ENCODE measurements around the gene AGBL4.

AGBL4 gene

DNA sequence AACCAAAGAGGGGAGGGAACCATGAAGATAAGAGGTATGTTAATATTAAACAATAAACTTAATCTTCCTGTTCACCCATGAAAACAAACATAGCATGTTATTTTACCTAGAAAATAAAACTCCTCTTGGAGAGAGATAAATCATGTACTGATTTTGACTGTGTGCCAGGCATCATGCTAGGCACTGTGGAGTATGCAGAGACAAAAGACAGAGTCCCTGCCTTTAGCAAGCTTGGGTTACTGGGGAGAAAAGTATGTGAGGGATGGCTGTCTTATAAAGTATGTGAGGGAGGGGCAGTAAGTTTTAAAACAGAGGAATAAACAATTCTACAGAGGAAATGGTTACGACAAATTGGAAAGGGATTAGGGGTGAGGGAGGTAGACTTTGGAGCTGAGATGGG is 1117.6 kb downstream of the AGBL4 start:
- no peak overlapping the region for H3K9ac ChIP-seq (ENCODE audit: low read length)
- H2AFZ ChIP-seq (ENCODE audit: low read length) = no peak overlapping the region
- H3K4me2 ChIP-seq (ENCODE audit: low read length) = no peak overlapping the region
- no peaks in the 10 kb centered on the region for H3K4me1 ChIP-seq (ENCODE audit: insufficient read depth, low read length, severe bottlenecking)
- H3K9me3 ChIP-seq (ENCODE audit: low read length) = no peaks in the 10 kb centered on the region
- H3K79me2 ChIP-seq (ENCODE audit: insufficient read depth, low read length) = no peaks in the 10 kb centered on the region
- no peaks in the 10 kb centered on the region for H3K9me2 ChIP-seq (ENCODE audit: low read depth, low read length)
- no peak overlapping the region for H3K4me3 ChIP-seq (ENCODE audit: low read depth, low read length, poor library complexity, severe bottlenecking)
- H3K27me3 ChIP-seq (ENCODE audit: insufficient read depth, low read length) = no peaks in the 10 kb centered on the region
- H3K27ac ChIP-seq (ENCODE audit: low read depth, low read length, poor library complexity, severe bottlenecking) = no peak overlapping the region
- no peaks in the 10 kb centered on the region for H3K36me3 ChIP-seq (ENCODE audit: insufficient read depth, low read length)
- no peaks in the 10 kb centered on the region for H3F3A ChIP-seq (ENCODE audit: insufficient read depth, low read length)
- H4K20me1 ChIP-seq (ENCODE audit: insufficient read depth, low read length) = no peaks in the 10 kb centered on the region
- TF ChIP-seq EZH2 (IDR thresholded peaks at IDR 0.05; ENCODE audit: borderline replicate concordance, low read length) = no peak
- TF ChIP-seq, protein P1, sequence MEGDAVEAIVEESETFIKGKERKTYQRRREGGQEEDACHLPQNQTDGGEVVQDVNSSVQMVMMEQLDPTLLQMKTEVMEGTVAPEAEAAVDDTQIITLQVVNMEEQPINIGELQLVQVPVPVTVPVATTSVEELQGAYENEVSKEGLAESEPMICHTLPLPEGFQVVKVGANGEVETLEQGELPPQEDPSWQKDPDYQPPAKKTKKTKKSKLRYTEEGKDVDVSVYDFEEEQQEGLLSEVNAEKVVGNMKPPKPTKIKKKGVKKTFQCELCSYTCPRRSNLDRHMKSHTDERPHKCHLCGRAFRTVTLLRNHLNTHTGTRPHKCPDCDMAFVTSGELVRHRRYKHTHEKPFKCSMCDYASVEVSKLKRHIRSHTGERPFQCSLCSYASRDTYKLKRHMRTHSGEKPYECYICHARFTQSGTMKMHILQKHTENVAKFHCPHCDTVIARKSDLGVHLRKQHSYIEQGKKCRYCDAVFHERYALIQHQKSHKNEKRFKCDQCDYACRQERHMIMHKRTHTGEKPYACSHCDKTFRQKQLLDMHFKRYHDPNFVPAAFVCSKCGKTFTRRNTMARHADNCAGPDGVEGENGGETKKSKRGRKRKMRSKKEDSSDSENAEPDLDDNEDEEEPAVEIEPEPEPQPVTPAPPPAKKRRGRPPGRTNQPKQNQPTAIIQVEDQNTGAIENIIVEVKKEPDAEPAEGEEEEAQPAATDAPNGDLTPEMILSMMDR (IDR thresholded peaks at IDR 0.05; ENCODE audit: low read length) = no peak

DNA sequence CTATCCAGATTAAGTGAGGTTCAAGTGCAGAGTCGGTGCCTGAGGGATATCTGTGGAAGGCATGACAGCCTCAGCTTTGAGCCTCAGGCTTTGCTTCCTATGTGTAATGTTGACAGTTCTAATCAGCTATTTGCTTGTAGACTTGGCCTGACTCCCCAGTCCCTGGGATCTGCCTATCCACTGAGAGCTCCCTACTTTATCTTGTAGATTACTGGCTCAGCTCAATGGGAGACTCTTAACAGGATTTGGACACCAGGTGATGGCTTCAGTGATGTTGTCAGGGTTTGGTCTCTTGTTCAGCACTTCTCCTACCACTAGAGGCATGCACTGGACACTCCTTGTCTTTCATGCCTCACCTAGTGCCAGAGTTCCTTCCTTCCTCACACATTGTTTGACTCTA is 1120.5 kb downstream of the AGBL4 start:
- no peak overlapping the region for H3K27ac ChIP-seq (ENCODE audit: low read depth, low read length, poor library complexity, severe bottlenecking)
- no peaks in the 10 kb centered on the region for H3K79me2 ChIP-seq (ENCODE audit: insufficient read depth, low read length)
- no peak for TF ChIP-seq EZH2 (IDR thresholded peaks at IDR 0.05; ENCODE audit: borderline replicate concordance, low read length)
- TF ChIP-seq, protein P1 (IDR thresholded peaks at IDR 0.05; ENCODE audit: low read length) = no peak
- H3K27me3 ChIP-seq (ENCODE audit: insufficient read depth, low read length) = no peaks in the 10 kb centered on the region
- no peaks in the 10 kb centered on the region for H3K9me3 ChIP-seq (ENCODE audit: low read length)
- no peak overlapping the region for H3K4me3 ChIP-seq (ENCODE audit: low read depth, low read length, poor library complexity, severe bottlenecking)
- H3K9ac ChIP-seq (ENCODE audit: low read length) = no peak overlapping the region
- H3F3A ChIP-seq (ENCODE audit: insufficient read depth, low read length) = no peaks in the 10 kb centered on the region
- no peaks in the 10 kb centered on the region for H3K4me1 ChIP-seq (ENCODE audit: insufficient read depth, low read length, severe bottlenecking)
- no peaks in the 10 kb centered on the region for H4K20me1 ChIP-seq (ENCODE audit: insufficient read depth, low read length)
- no peaks in the 10 kb centered on the region for H3K36me3 ChIP-seq (ENCODE audit: insufficient read depth, low read length)
- no peaks in the 10 kb centered on the region; the same call in 1 of the 2 replicates for H3K9me2 ChIP-seq (ENCODE audit: low read depth, low read length)
- H3K4me2 ChIP-seq (ENCODE audit: low read length) = no peak overlapping the region
- no peak overlapping the region for H2AFZ ChIP-seq (ENCODE audit: low read length)

DNA sequence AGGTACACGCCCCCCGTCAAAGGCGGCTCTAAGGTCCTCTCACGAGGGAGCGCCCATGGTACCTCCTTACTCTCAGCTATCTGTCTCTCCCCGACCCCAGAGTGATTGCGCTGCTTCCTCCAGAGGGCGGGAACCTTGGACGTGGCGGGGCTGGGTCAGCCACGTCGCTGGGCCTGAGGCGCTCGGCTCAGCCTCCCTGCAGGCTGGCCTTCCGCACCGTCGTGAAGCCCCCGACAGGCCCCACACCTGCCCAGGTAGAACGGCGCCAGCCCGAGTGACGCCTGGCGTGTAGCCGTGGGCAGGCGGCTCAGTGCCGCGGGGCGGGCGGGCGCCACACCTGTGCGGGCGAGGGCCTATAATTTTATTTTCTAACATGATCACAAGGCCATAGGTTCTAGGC is 1124.9 kb downstream of the AGBL4 start:
- Histone ChIP-seq H3K9me3 (ENCODE audit: low read length) (no peaks in the 10 kb centered on the region), H4K20me1 (ENCODE audit: insufficient read depth, low read length) (no peaks in the 10 kb centered on the region), H3K4me2 (ENCODE audit: low read length) (no peak overlapping the region), H3K4me3 (ENCODE audit: low read depth, low read length, poor library complexity, severe bottlenecking) (no peak overlapping the region), H3K36me3 (ENCODE audit: insufficient read depth, low read length) (no peaks in the 10 kb centered on the region), H3K79me2 (ENCODE audit: insufficient read depth, low read length) (no peaks in the 10 kb centered on the region), H3K27ac (ENCODE audit: low read depth, low read length, poor library complexity, severe bottlenecking) (no peak overlapping the region), H3F3A (ENCODE audit: insufficient read depth, low read length) (no peaks in the 10 kb centered on the region), H3K9ac (ENCODE audit: low read length) (no peak overlapping the region), H3K4me1 (ENCODE audit: insufficient read depth, low read length, severe bottlenecking) (no peaks in the 10 kb centered on the region), H3K9me2 (ENCODE audit: low read depth, low read length) (no peaks in the 10 kb centered on the region; the same call in 1 of the 2 replicates), H2AFZ (ENCODE audit: low read length) (no peak overlapping the region), H3K27me3 (ENCODE audit: insufficient read depth, low read length) (no peaks in the 10 kb centered on the region)
- no peak for TF ChIP-seq EZH2 (IDR thresholded peaks at IDR 0.05; ENCODE audit: borderline replicate concordance, low read length)
- TF ChIP-seq, protein P1 (IDR thresholded peaks at IDR 0.05; ENCODE audit: low read length) = no peak

All from OCI-LY1 (cell line).